Measurements from ENCODE around the gene VASN.
"Not testable (repeated sequence)": the region's sequence is repeated elsewhere in the genome, so short reads cannot be mapped to it uniquely, and the experiment has no call there.

DNA sequence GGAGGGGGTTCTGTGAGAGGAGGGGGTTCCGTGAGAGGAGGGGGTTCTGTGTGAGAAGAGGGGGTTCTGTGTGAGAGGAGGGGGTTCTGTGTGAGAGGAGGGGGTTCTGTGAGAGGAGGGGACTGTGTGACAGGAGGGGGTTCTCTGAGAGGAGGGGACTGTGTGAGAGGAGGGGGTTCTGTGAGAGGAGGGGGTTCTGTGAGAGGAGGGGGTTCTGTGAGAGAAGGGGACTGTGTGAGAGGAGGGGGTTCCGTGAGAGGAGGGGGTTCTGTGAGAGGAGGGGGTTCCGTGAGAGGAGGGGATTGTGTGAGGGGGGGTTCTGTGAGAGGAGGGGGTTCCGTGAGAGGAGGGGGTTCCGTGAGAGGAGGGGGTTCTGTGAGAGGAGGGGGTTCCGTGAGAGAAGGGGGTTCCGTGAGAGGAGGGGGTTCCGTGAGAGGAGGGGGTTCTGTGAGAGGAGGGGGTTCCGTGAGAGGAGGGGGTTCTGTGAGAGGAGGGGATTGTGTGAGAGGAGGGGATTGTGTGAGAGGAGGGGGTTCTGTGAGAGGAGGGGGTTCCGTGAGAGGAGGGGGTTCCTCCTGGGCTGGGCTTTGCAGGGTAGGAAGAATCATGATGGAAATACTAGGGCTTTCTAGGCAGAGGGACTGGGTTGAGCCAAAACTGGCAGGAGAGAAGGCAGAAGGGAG, 27.2 kb upstream of the VASN start:
- not testable (repeated sequence) for TF ChIP-seq POLR2A (IDR thresholded peaks at IDR 0.05)
- TF ChIP-seq, protein P1, sequence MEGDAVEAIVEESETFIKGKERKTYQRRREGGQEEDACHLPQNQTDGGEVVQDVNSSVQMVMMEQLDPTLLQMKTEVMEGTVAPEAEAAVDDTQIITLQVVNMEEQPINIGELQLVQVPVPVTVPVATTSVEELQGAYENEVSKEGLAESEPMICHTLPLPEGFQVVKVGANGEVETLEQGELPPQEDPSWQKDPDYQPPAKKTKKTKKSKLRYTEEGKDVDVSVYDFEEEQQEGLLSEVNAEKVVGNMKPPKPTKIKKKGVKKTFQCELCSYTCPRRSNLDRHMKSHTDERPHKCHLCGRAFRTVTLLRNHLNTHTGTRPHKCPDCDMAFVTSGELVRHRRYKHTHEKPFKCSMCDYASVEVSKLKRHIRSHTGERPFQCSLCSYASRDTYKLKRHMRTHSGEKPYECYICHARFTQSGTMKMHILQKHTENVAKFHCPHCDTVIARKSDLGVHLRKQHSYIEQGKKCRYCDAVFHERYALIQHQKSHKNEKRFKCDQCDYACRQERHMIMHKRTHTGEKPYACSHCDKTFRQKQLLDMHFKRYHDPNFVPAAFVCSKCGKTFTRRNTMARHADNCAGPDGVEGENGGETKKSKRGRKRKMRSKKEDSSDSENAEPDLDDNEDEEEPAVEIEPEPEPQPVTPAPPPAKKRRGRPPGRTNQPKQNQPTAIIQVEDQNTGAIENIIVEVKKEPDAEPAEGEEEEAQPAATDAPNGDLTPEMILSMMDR (IDR thresholded peaks at IDR 0.05), result not testable (repeated sequence)

All from body of pancreas (tissue), 4 donors.